HG03095 (cell line): ENCODE data around the gene TBC1D10B.
"Not testable (repeated sequence)": the region's sequence is repeated elsewhere in the genome, so short reads cannot be mapped to it uniquely, and the experiment has no call there.

ENCODE experiments used
- ATAC-seq: cut with Tn5 transposase; IDR thresholded peaks from one replicate; pipeline ENCODE4 v1.9.1; 2021; ENCODE audit warnings: moderate library complexity; ENCODE audit not compliant: unreplicated experiment

The TBC1D10B gene

GRCh38 chr16:30356401-30357084, 13.8 kb downstream of the TBC1D10B start:
- ATAC-seq: no peak

- ATAC-seq: no peak
Measured at GRCh38 chr16:30355954-30356308, 14.4 kb downstream of the TBC1D10B start.

GRCh38 chr16:30355144-30355953, 14.9 kb downstream of the TBC1D10B start, which contains the start of gene CD2BP2:
Gene CD2BP2 (minus strand): TSS chr16:30355308. CDS start chr16:30354681, 627 bp downstream.
- ATAC-seq: peak; percentile 50

GRCh38 chr16:30354423-30355143, 15.7 kb downstream of the TBC1D10B start:
- ATAC-seq: no peak

GRCh38 chr16:30353438-30354129, 16.7 kb downstream of the TBC1D10B start:
- ATAC-seq: no peak

- no peak for ATAC-seq
Measured at GRCh38 chr16:30352488-30353401, 17.5 kb downstream of the TBC1D10B start.

- no peak for ATAC-seq
Measured at GRCh38 chr16:30351586-30352419, 18.5 kb downstream of the TBC1D10B start.

- no peak for ATAC-seq
Measured at GRCh38 chr16:30351001-30351441, 19.3 kb downstream of the TBC1D10B start.

- peak; percentile 33 for ATAC-seq
Measured at GRCh38 chr16:30350134-30350871, 20.0 kb downstream of the TBC1D10B start.

GRCh38 chr16:30349675-30350074, 20.6 kb downstream of the TBC1D10B start:
- ATAC-seq: no peak

GRCh38 chr16:30348929-30349328, 21.4 kb downstream of the TBC1D10B start:
- ATAC-seq: no peak

- ATAC-seq: no peak
Measured at GRCh38 chr16:30348113-30348512, 22.2 kb downstream of the TBC1D10B start.

GRCh38 chr16:30346286-30346685, 24.0 kb downstream of the TBC1D10B start:
- ATAC-seq: no peak

GRCh38 chr16:30343491-30343820, 26.8 kb downstream of the TBC1D10B start:
- not testable (repeated sequence) for ATAC-seq

GRCh38 chr16:30342751-30343490, 27.4 kb downstream of the TBC1D10B start:
- ATAC-seq: no peak

GRCh38 chr16:30341971-30342370, 28.3 kb downstream of the TBC1D10B start:
- not testable (repeated sequence) for ATAC-seq

- no peak for ATAC-seq
Measured at GRCh38 chr16:30340621-30341020, 29.7 kb downstream of the TBC1D10B start.

- ATAC-seq: not testable (repeated sequence)
Measured at GRCh38 chr16:30338715-30339114, 31.6 kb downstream of the TBC1D10B start.
